HepG2 (cell line): Measurements from ENCODE around the gene PARN. TPM values are rescaled to one million over a fixed set of nuclear protein-coding genes. Genes with fewer than 3 reads are reported as not detected.

ENCODE experiments used
- ATF6 ChIP-seq: sonication (generic); formaldehyde crosslinking; conservative IDR thresholded peaks from 2 replicates; pipeline ENCODE4 v1.4.0; 2020; ENCODE audit warnings: missing genetic modification reagents
- CSRNP1 ChIP-seq: sonication (generic); formaldehyde crosslinking; IDR thresholded peaks from 2 replicates; pipeline ENCODE4 v1.8.1; 2023; ENCODE audit warnings: mild to moderate bottlenecking, missing genetic modification reagents
- EHMT2 ChIP-seq: fragments of 200-600 bp; sonication (generic); IDR thresholded peaks from 2 replicates; pipeline ENCODE4 v1.7.0; 2017; ENCODE audit warnings: antibody characterized with exemption, low read depth, low read length, borderline replicate concordance
- GATAD2A ChIP-seq: IDR thresholded peaks from 2 replicates; pipeline ENCODE4 v1.6.1; 2016
- MBD4 ChIP-seq: IDR thresholded peaks from 2 replicates; pipeline ENCODE4 v1.6.1; 2012; ENCODE audit warnings: low read length, inconsistent platforms, borderline replicate concordance
- NR2F6 ChIP-seq, 2 experiments: IDR thresholded peaks; 2 replicates each; pipeline ENCODE4 v1.6.1; 2016; ENCODE audit warnings: antibody characterized with exemption in 1 of 2, mild to moderate bottlenecking in 1 of 2
- POLR2G ChIP-seq: fragments of 200-400 bp; formaldehyde crosslinking; IDR thresholded peaks from 2 replicates; pipeline ENCODE4 v1.6.1; 2018; ENCODE audit warnings: mild to moderate bottlenecking, low read depth, low read length, moderate library complexity
- PPARG ChIP-seq: conservative IDR thresholded peaks from 2 replicates; pipeline ENCODE4 v1.6.1; 2016; ENCODE audit warnings: missing biosample characterization, missing genetic modification reagents
- RNF219 ChIP-seq: sonication (generic); formaldehyde crosslinking; IDR thresholded peaks from 2 replicates; pipeline ENCODE4 v1.5.0; 2020; ENCODE audit warnings: mild to moderate bottlenecking, missing genetic modification reagents
- SYNCRIP ChIP-seq: fragments of 200-400 bp; formaldehyde crosslinking; IDR thresholded peaks from 2 replicates; pipeline ENCODE4 v1.6.1; 2018; ENCODE audit warnings: mild to moderate bottlenecking, low read depth, low read length; ENCODE audit not compliant: insufficient read depth
- ZBTB3 ChIP-seq: sonication (generic); formaldehyde crosslinking; IDR thresholded peaks from 2 replicates; pipeline ENCODE4 v1.4.0; 2020; ENCODE audit warnings: low read depth, mild to moderate bottlenecking, moderate library complexity, missing genetic modification reagents, borderline replicate concordance
- ZBTB7A ChIP-seq: sonication (generic); formaldehyde crosslinking; IDR thresholded peaks from 2 replicates; pipeline ENCODE4 v1.8.0; 2022; ENCODE audit warnings: mild to moderate bottlenecking, missing genetic modification reagents
- ZEB1 ChIP-seq: IDR thresholded peaks from 2 replicates; pipeline ENCODE4 v1.6.1; 2012; ENCODE audit warnings: mild to moderate bottlenecking, low read depth, inconsistent platforms; ENCODE audit not compliant: insufficient replicate concordance
- ZNF580 ChIP-seq: IDR thresholded peaks from 2 replicates; pipeline ENCODE4 v1.6.1; 2016; ENCODE audit warnings: low read depth, borderline replicate concordance
- ZNF639 ChIP-seq: conservative IDR thresholded peaks from 2 replicates; pipeline ENCODE4 v1.6.1; 2018; ENCODE audit warnings: missing genetic modification reagents
- ZNF766 ChIP-seq: sonication (generic); formaldehyde crosslinking; IDR thresholded peaks from 2 replicates; pipeline ENCODE4 v1.5.0; 2020; ENCODE audit warnings: missing genetic modification reagents, borderline replicate concordance
- polyA plus RNA-seq, 8 experiments: library from polyadenylated mRNA; depleted of rRNA in 3 of 8; stranded (reverse) in 7 of 8; unstranded in 1 of 8; fragments of >200 nt; fragmentation: Illumina TruSeq in 4 of 8; extraction: Trizol in 4 of 8; gene quantifications; 2 replicates each; pipeline versions ENCODE4 v1.2.1 to v1.2.3, GENCODE V29; 2011 to 2016; ENCODE audit warnings: low read depth in 4 of 8, missing spikeins in 1 of 8, mixed read lengths in 1 of 8; ENCODE audit not compliant: insufficient read depth in 1 of 8
- total RNA-seq, 5 experiments: library from RNA; depleted of rRNA; stranded (reverse); fragments of >200 nt; fragmentation: Illumina TruSeq; extraction: Trizol; gene quantifications; 2 replicates each; pipeline ENCODE4 v1.2.3, GENCODE V29; 2016; ENCODE audit warnings: low read depth in 1 of 5

Gene PARN
- total and polyA plus RNA-seq, 2 of the 13 experiments (the other 11 are each of a cell fraction or from before 2014, with no cell fraction given) = 13.3 to 47.6 TPM

GRCh38 chr16:14528306-14528705 is 101.8 kb downstream of the PARN start (continued):
- no peak for TF ChIP-seq ATF6
- 0 out of 2 replicates have a peak, but pooled peaks have one; percentile 6 for TF ChIP-seq ZNF639
- no peak for TF ChIP-seq RNF219 (CRISPR knock-in tag)
- no peak for TF ChIP-seq CSRNP1 (CRISPR knock-in tag)
- no peak; the same call in 1 of the 2 replicates for TF ChIP-seq GATAD2A (CRISPR knock-in tag)
- TF ChIP-seq ZBTB7A = no peak
- TF ChIP-seq POLR2G = no peak
- no peak for TF ChIP-seq ZEB1
- TF ChIP-seq PPARG (CRISPR knock-in tag) = no peak
- no peak for TF ChIP-seq EHMT2
- TF ChIP-seq MBD4 = no peak
- TF ChIP-seq ZBTB3 (CRISPR knock-in tag) = no peak
- no peak for TF ChIP-seq SYNCRIP
- no peak for TF ChIP-seq ZNF580 (CRISPR knock-in tag)
- TF ChIP-seq ZNF766 (CRISPR knock-in tag) = no peak
- 0 out of 2 replicates have a peak, but pooled peaks have one; percentile 11 for TF ChIP-seq NR2F6 (IDR thresholded peaks at IDR 0.05)
- no peak for TF ChIP-seq NR2F6 (CRISPR knock-in tag; IDR thresholded peaks at IDR 0.05)
- TF ChIP-seq, all 625 proteins: peak for 6
